PC-3 (cell line): ENCODE measurements around the gene STXBP5L. TPM values are rescaled to one million over a fixed set of nuclear protein-coding genes. Genes with fewer than 3 reads are reported as not detected.
A peak's percentile ranks its signal among the peaks of the same experiment; 100 is the strongest.

Experiments used
- ATAC-seq: fragments of 200-7000 bp; cut with Tn5 transposase; 2 replicates; pipeline ENCODE4 v1.9.1; 2020; ENCODE audit warnings: mild to moderate bottlenecking, moderate library complexity
- BruUV-seq: library from RNA; stranded (reverse); fragments of 400-500 nt; replicated peaks from 2 replicates; lab custom pipeline; 2021; lab: Mats Ljungman, UMichigan
- CTCF ChIA-PET: fragments of 300-600 bp; sonication (Branson Sonifier 250); formaldehyde crosslinking; loops from one replicate; lab custom pipeline; 2022; ENCODE audit warnings: antibody characterized with exemption; lab: Charles Lee
- POLR2A ChIA-PET: fragments of 300-600 bp; sonication (Branson Sonifier 250); formaldehyde crosslinking; loops from one replicate; lab custom pipeline; 2022; ENCODE audit warnings: antibody characterized with exemption; ENCODE audit not compliant: unreplicated experiment; lab: Charles Lee
- DNase-seq: peaks from one replicate; pipeline ENCODE4 v3.0.0-alpha.2; 2015
- H2AFZ ChIP-seq: fragments of 300-600 bp; sonication (generic); 2 replicates; pipeline ENCODE4 v1.6.0; 2016; ENCODE audit warnings: antibody characterized with exemption, low read length
- H3F3A ChIP-seq: fragments of 300-600 bp; sonication (generic); one replicate; pipeline ENCODE4 v1.6.0; 2017; ENCODE audit warnings: antibody characterized with exemption, low read length, control low read depth, mild to moderate bottlenecking; ENCODE audit not compliant: unreplicated experiment
- H3K27ac ChIP-seq: fragments of 300-600 bp; sonication (generic); 2 replicates; pipeline ENCODE4 v1.5.1; 2016; ENCODE audit warnings: mild to moderate bottlenecking, low read length
- H3K27me3 ChIP-seq: fragments of 300-600 bp; sonication (generic); 2 replicates; pipeline ENCODE4 v1.6.1; 2016; ENCODE audit warnings: low read length, mixed read lengths
- H3K36me3 ChIP-seq: fragments of 300-600 bp; sonication (generic); 2 replicates; pipeline ENCODE4 v1.6.1; 2016; ENCODE audit warnings: low read depth, mixed run types, low read length, mixed read lengths
- H3K4me1 ChIP-seq: fragments of 300-600 bp; sonication (generic); 2 replicates; pipeline ENCODE4 v1.5.1; 2016; ENCODE audit warnings: low read length; ENCODE audit not compliant: insufficient read depth
- H3K4me2 ChIP-seq: fragments of 300-600 bp; sonication (generic); 2 replicates; pipeline ENCODE4 v1.6.0; 2016; ENCODE audit warnings: low read length
- H3K4me3 ChIP-seq: fragments of 300-600 bp; sonication (generic); 2 replicates; pipeline ENCODE4 v1.5.1; 2016; ENCODE audit warnings: mild to moderate bottlenecking, low read length, mixed read lengths
- H3K79me2 ChIP-seq: fragments of 300-600 bp; sonication (generic); 2 replicates; pipeline ENCODE4 v1.6.1; 2017; ENCODE audit warnings: low read length, mixed read lengths
- H3K9ac ChIP-seq: fragments of 300-600 bp; sonication (generic); 2 replicates; pipeline ENCODE4 v1.6.0; 2016; ENCODE audit warnings: mild to moderate bottlenecking, low read length
- H3K9me2 ChIP-seq: fragments of 300-600 bp; sonication (generic); replicated peaks from 2 replicates; pipeline ENCODE4 v1.6.1; 2016; ENCODE audit warnings: mixed run types, low read length, mixed read lengths
- H3K9me3 ChIP-seq: fragments of 300-600 bp; sonication (generic); 2 replicates; pipeline ENCODE4 v1.6.1; 2016; ENCODE audit warnings: low read length, mixed read lengths
- H4K20me1 ChIP-seq: fragments of 300-600 bp; sonication (generic); 2 replicates; pipeline ENCODE4 v1.6.1; 2016; ENCODE audit warnings: low read length, mixed read lengths
- EZH2 ChIP-seq: fragments of 300-600 bp; sonication (generic); IDR thresholded peaks from one replicate; pipeline ENCODE4 v1.6.1; 2017; ENCODE audit warnings: antibody characterized with exemption, mild to moderate bottlenecking, low read length; ENCODE audit not compliant: unreplicated experiment
- EZH2phosphoT487 ChIP-seq: fragments of 300-600 bp; sonication (generic); IDR thresholded peaks from 2 replicates; pipeline ENCODE4 v1.6.1; 2018; ENCODE audit warnings: mild to moderate bottlenecking, antibody characterized with exemption, low read length, borderline replicate concordance
- intact Hi-C: fragments of 100-400 bp; cut with micrococcal nuclease; formaldehyde crosslinking; loops from 2 replicates; pipeline ENCODE4 v1.9.0; 2023
- total RNA-seq: library from RNA; depleted of rRNA; stranded (reverse); fragments of >200 nt; gene quantifications from 2 replicates; pipeline ENCODE4 v1.2.3, GENCODE V29; 2014
- TF ChIP-seq, protein P1 (sequence below): fragments of 300-600 bp; sonication (generic); conservative IDR thresholded peaks from 2 replicates; pipeline ENCODE4 v1.5.1; 2017; ENCODE audit warnings: antibody characterized with exemption, low read depth, mild to moderate bottlenecking, low read length

The STXBP5L gene
- total RNA-seq, 1 experiment from 2014 or later = not detected

- ChIA-PET POLR2A (no interaction called here), CTCF (no interaction called here)
- H2AFZ ChIP-seq = no peak overlapping the region
- no peaks in the 10 kb centered on the region for H3K9me3 ChIP-seq
- no peak overlapping the region for H3K27ac ChIP-seq
- intact Hi-C loops = no loop called here
- BruUV-seq = no TSS peak
- no peak overlapping the region for H3K9ac ChIP-seq
- H3K79me2 ChIP-seq = no peaks in the 10 kb centered on the region
- no peak overlapping the region for H3K4me2 ChIP-seq
- TF ChIP-seq EZH2 (no peak), EZH2phosphoT487 (no peak)
- TF ChIP-seq, protein P1, sequence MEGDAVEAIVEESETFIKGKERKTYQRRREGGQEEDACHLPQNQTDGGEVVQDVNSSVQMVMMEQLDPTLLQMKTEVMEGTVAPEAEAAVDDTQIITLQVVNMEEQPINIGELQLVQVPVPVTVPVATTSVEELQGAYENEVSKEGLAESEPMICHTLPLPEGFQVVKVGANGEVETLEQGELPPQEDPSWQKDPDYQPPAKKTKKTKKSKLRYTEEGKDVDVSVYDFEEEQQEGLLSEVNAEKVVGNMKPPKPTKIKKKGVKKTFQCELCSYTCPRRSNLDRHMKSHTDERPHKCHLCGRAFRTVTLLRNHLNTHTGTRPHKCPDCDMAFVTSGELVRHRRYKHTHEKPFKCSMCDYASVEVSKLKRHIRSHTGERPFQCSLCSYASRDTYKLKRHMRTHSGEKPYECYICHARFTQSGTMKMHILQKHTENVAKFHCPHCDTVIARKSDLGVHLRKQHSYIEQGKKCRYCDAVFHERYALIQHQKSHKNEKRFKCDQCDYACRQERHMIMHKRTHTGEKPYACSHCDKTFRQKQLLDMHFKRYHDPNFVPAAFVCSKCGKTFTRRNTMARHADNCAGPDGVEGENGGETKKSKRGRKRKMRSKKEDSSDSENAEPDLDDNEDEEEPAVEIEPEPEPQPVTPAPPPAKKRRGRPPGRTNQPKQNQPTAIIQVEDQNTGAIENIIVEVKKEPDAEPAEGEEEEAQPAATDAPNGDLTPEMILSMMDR = no peak
- no peaks in the 10 kb centered on the region for H3K9me2 ChIP-seq
- H3F3A ChIP-seq = no peaks in the 10 kb centered on the region
- H4K20me1 ChIP-seq = no peaks in the 10 kb centered on the region
- ATAC-seq (no peak), DNase-seq (no peak)
- H3K27me3 ChIP-seq = peaks cover 12% of the 10 kb centered on the region
- H3K36me3 ChIP-seq = no peaks in the 10 kb centered on the region
- no peak overlapping the region for H3K4me3 ChIP-seq
- peaks cover 10% of the 10 kb centered on the region for H3K4me1 ChIP-seq
Observed at GRCh38 chr3:121231872-121232271, 323.9 kb downstream of the STXBP5L start.

- Histone ChIP-seq H3K9me2 (no peaks in the 10 kb centered on the region), H3K36me3 (no peaks in the 10 kb centered on the region), H3K4me2 (no peak overlapping the region), H3K9me3 (no peaks in the 10 kb centered on the region), H4K20me1 (no peaks in the 10 kb centered on the region), H3K27me3 (peaks cover 18% of the 10 kb centered on the region), H2AFZ (no peak overlapping the region), H3K27ac (no peak overlapping the region), H3K79me2 (no peaks in the 10 kb centered on the region), H3K9ac (no peak overlapping the region), H3K4me1 (peaks cover 10% of the 10 kb centered on the region), H3F3A (no peaks in the 10 kb centered on the region), H3K4me3 (no peak overlapping the region)
- DNase-seq = no peak
- CTCF ChIA-PET = no interaction called here
- POLR2A ChIA-PET = no interaction called here
- TF ChIP-seq, protein P1 = no peak
- no peak for TF ChIP-seq EZH2
- no peak for TF ChIP-seq EZH2phosphoT487
- intact Hi-C loops = no loop called here
- no TSS peak for BruUV-seq
- no peak for ATAC-seq
Observed at GRCh38 chr3:121232309-121233225, 324.6 kb downstream of the STXBP5L start.

DNA sequence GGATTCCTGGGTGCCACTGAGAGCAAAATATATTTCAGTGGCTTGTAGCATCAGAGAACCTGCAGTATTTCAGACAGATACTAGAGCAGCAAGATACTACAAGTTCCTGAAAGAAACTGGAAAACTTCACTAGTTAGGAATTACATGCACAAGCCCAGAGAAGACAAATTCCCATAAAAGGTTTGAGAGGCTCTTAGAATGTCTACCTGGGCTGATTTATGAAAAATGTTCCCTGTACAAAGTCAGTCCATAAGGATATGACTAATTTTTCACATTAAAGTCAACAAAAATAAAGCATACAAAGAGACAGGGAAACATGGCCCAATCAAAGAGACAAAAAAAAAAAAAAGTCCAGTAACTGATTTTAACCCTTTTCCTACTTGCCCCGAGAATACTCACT is 335.2 kb downstream of the STXBP5L start:
- peaks cover 10% of the 10 kb centered on the region for H3K4me1 ChIP-seq
- POLR2A ChIA-PET = no interaction called here
- H3K4me2 ChIP-seq = 0 out of 2 replicates have a peak overlapping the region, but pooled peaks have one; percentile 2
- H3K9me3 ChIP-seq = no peaks in the 10 kb centered on the region
- ATAC-seq (peak; percentile 84), DNase-seq (peak; percentile 45)
- BruUV-seq = no TSS peak
- no peaks in the 10 kb centered on the region for H4K20me1 ChIP-seq
- no peak overlapping the region for H3K9ac ChIP-seq
- H3K4me3 ChIP-seq = no peak overlapping the region
- CTCF ChIA-PET = no interaction called here
- no peak overlapping the region for H3K27ac ChIP-seq
- no peaks in the 10 kb centered on the region for H3K9me2 ChIP-seq
- no peaks in the 10 kb centered on the region for H3K79me2 ChIP-seq
- H3K36me3 ChIP-seq = no peaks in the 10 kb centered on the region
- intact Hi-C loops = loop anchor here (1.0 to 10.0 kb wide), 2 partner anchors 53 to 678 kb away; no protein-coding TSS in a partner anchor
- 0 out of 2 replicates have a peak overlapping the region, but pooled peaks have one; percentile 21 for H2AFZ ChIP-seq
- H3K27me3 ChIP-seq = no peaks in the 10 kb centered on the region
- H3F3A ChIP-seq = no peaks in the 10 kb centered on the region
- TF ChIP-seq, protein P1 = no peak
- TF ChIP-seq EZH2phosphoT487 = no peak
- no peak for TF ChIP-seq EZH2
